GDM1 (cell line): ENCODE measurements around the gene TMEM234.

Experiments
- DNase-seq: peaks from one replicate; lab custom pipeline; 2025; lab: John Stamatoyannopoulos, UW

The TMEM234 gene

GRCh38 chr1:32199717-32200072 is 22.5 kb downstream of the TMEM234 start:
- DNase-seq, result no peak

GRCh38 chr1:32199043-32199716 is 23.0 kb downstream of the TMEM234 start:
- no peak for DNase-seq

- DNase-seq, result no peak
These were observed 23.7 kb downstream of the TMEM234 start for GRCh38 chr1:32198237-32199042.

GRCh38 chr1:32197837-32198236 is 24.3 kb downstream of the TMEM234 start:
- DNase-seq, result no peak

- DNase-seq, result no peak
These were observed 25.1 kb downstream of the TMEM234 start for GRCh38 chr1:32197074-32197473.

- DNase-seq, result peak; percentile 8
These were observed 26.0 kb downstream of the TMEM234 start for GRCh38 chr1:32195972-32196823.

GRCh38 chr1:32195531-32195930 is 26.6 kb downstream of the TMEM234 start:
- no peak for DNase-seq

- DNase-seq, result no peak
These were observed 27.2 kb downstream of the TMEM234 start for GRCh38 chr1:32194984-32195383.

GRCh38 chr1:32192220-32192948 is 29.8 kb downstream of the TMEM234 start:
- DNase-seq, result no peak

GRCh38 chr1:32187850-32188249 is 34.3 kb downstream of the TMEM234 start:
- no peak for DNase-seq

- no peak for DNase-seq
These were observed 35.7 kb downstream of the TMEM234 start for GRCh38 chr1:32186491-32186890.

GRCh38 chr1:32186077-32186476 is 36.1 kb downstream of the TMEM234 start:
- no peak for DNase-seq

GRCh38 chr1:32184650-32185049 is 37.5 kb downstream of the TMEM234 start:
- DNase-seq, result no peak

GRCh38 chr1:32182060-32182459 is 40.1 kb downstream of the TMEM234 start:
- no peak for DNase-seq

GRCh38 chr1:32181563-32181962 is 40.6 kb downstream of the TMEM234 start:
- DNase-seq, result no peak

GRCh38 chr1:32181065-32181464 is 41.1 kb downstream of the TMEM234 start:
- no peak for DNase-seq

GRCh38 chr1:32180186-32181060 is 41.7 kb downstream of the TMEM234 start:
- no peak for DNase-seq

- peak; percentile 91 for DNase-seq
These were observed 42.5 kb downstream of the TMEM234 start, which contains the start of gene TXLNA for GRCh38 chr1:32179443-32180185. Gene TXLNA (plus strand): TSS chr1:32179675. CDS start chr1:32180346, 671 bp downstream.

GRCh38 chr1:32179193-32179442 is 43.0 kb downstream of the TMEM234 start:
- no peak for DNase-seq
